ENCODE data around the gene SLC35B4. TPM values are rescaled to one million over a fixed set of nuclear protein-coding genes. Genes with fewer than 3 reads are reported as not detected.

The SLC35B4 gene
- total and polyA plus RNA-seq, 4 donors, result 3.6 to 25.7 (median 10.5) TPM

- no peak overlapping the region for H3K4me3 ChIP-seq
- H3K27ac ChIP-seq (ENCODE audit: low read depth in 1 of 2, low read length in 1 of 2), result no peak overlapping the region
- no peak for ATAC-seq (ENCODE audit: insufficient read depth, low FRiP score)
- TF ChIP-seq CTCF (IDR thresholded peaks at IDR 0.05; ENCODE audit: control extremely low read depth, extremely low read depth), result no peak
- H3K36me3 ChIP-seq (ENCODE audit: control insufficient read depth in 4 of 4, insufficient read depth in 4 of 4, low read length in 4 of 4), result peaks cover 5 to 29% (median 12%) of the 10 kb centered on the region in 4 donors
- no peaks in the 10 kb centered on the region for H3K27me3 ChIP-seq (ENCODE audit: control insufficient read depth in 3 of 3, insufficient read depth in 3 of 3, low read length in 2 of 3)
- H3K9me3 ChIP-seq (ENCODE audit: control insufficient read depth in 4 of 4, insufficient read depth in 3 of 4, low read length in 3 of 4), result no peaks in the 10 kb centered on the region
- WGBS, 2 donors, result 82 to 88% methylated on average over 2 of the region's 2 CpGs
- peak in 1 of 3 donors; percentile 18 for DNase-seq
- H3K4me1 ChIP-seq (ENCODE audit: control insufficient read depth in 5 of 5, insufficient read depth in 5 of 5, low read length in 5 of 5), result peaks cover 0 to 37% (median 18%) of the 10 kb centered on the region in 5 donors
- H3K9ac ChIP-seq (ENCODE audit: insufficient read depth in 1 of 2, low read length in 2 of 2), result no peak overlapping the region
These were observed 14.6 kb downstream of the SLC35B4 start for GRCh38 chr7:134302120-134302519.

GRCh38 chr7:134301592-134301991, 15.1 kb downstream of the SLC35B4 start:
- no peaks in the 10 kb centered on the region for H3K27me3 ChIP-seq (ENCODE audit: control insufficient read depth in 3 of 3, insufficient read depth in 3 of 3, low read length in 2 of 3)
- WGBS, 2 donors, result 74 to 85% methylated on average over 3 of the region's 3 CpGs
- no peak overlapping the region for H3K9ac ChIP-seq (ENCODE audit: insufficient read depth in 1 of 2, low read length in 2 of 2)
- H3K27ac ChIP-seq (ENCODE audit: low read depth in 1 of 2, low read length in 1 of 2), result no peak overlapping the region
- no peak for TF ChIP-seq CTCF (IDR thresholded peaks at IDR 0.05; ENCODE audit: control extremely low read depth, extremely low read depth)
- no peak for ATAC-seq (ENCODE audit: insufficient read depth, low FRiP score)
- H3K36me3 ChIP-seq (ENCODE audit: control insufficient read depth in 4 of 4, insufficient read depth in 4 of 4, low read length in 4 of 4), result peaks cover 5 to 28% (median 12%) of the 10 kb centered on the region in 4 donors
- H3K4me3 ChIP-seq, result no peak overlapping the region
- peak in 2 of 3 donors; percentile 50 to 52 for DNase-seq
- peaks cover 0 to 37% (median 18%) of the 10 kb centered on the region in 5 donors for H3K4me1 ChIP-seq (ENCODE audit: control insufficient read depth in 5 of 5, insufficient read depth in 5 of 5, low read length in 5 of 5)
- no peaks in the 10 kb centered on the region for H3K9me3 ChIP-seq (ENCODE audit: control insufficient read depth in 4 of 4, insufficient read depth in 3 of 4, low read length in 3 of 4)

GRCh38 chr7:134300988-134301387, 15.7 kb downstream of the SLC35B4 start:
- Histone ChIP-seq H3K36me3 (ENCODE audit: control insufficient read depth in 4 of 4, insufficient read depth in 4 of 4, low read length in 4 of 4) (peaks cover 5 to 28% (median 13%) of the 10 kb centered on the region in 4 donors), H3K4me1 (ENCODE audit: control insufficient read depth in 5 of 5, insufficient read depth in 5 of 5, low read length in 5 of 5) (peaks cover 0 to 37% (median 18%) of the 10 kb centered on the region in 5 donors), H3K9me3 (ENCODE audit: control insufficient read depth in 4 of 4, insufficient read depth in 3 of 4, low read length in 3 of 4) (no peaks in the 10 kb centered on the region), H3K9ac (ENCODE audit: insufficient read depth in 1 of 2, low read length in 2 of 2) (no peak overlapping the region), H3K4me3 (no peak overlapping the region), H3K27ac (ENCODE audit: low read depth in 1 of 2, low read length in 1 of 2) (no peak overlapping the region), H3K27me3 (ENCODE audit: control insufficient read depth in 3 of 3, insufficient read depth in 3 of 3, low read length in 2 of 3) (no peaks in the 10 kb centered on the region)
- DNase-seq (peak in 1 of 3 donors; percentile 16), ATAC-seq (ENCODE audit: insufficient read depth, low FRiP score) (no peak)
- no peak for TF ChIP-seq CTCF (IDR thresholded peaks at IDR 0.05; ENCODE audit: control extremely low read depth, extremely low read depth)
- 84 to 86% methylated on average over 2 of the region's 2 CpGs for WGBS, 2 donors

Data from lung (tissue), 12 donors.